GM18517 (cell line): ENCODE results near the gene SLC19A1.

ENCODE experiments used
- ATAC-seq: cut with Tn5 transposase; IDR thresholded peaks from one replicate; pipeline ENCODE4 v1.9.1; 2021; ENCODE audit warnings: mild to moderate bottlenecking, moderate library complexity; ENCODE audit not compliant: unreplicated experiment

Gene SLC19A1

GRCh38 chr21:45522986-45523385 is 19.3 kb downstream of the SLC19A1 start:
- ATAC-seq, result no peak

GRCh38 chr21:45522381-45522780 is 19.9 kb downstream of the SLC19A1 start:
- ATAC-seq, result no peak

- ATAC-seq, result no peak
These were observed 21.0 kb downstream of the SLC19A1 start for GRCh38 chr21:45521241-45521640.

- no peak for ATAC-seq
These were observed 23.1 kb downstream of the SLC19A1 start for GRCh38 chr21:45519182-45519581.

- ATAC-seq, result no peak
These were observed 23.5 kb downstream of the SLC19A1 start for GRCh38 chr21:45518742-45519141.

GRCh38 chr21:45517249-45518065 is 24.8 kb downstream of the SLC19A1 start:
- no peak for ATAC-seq

GRCh38 chr21:45516671-45517151 is 25.5 kb downstream of the SLC19A1 start:
- no peak for ATAC-seq

- no peak for ATAC-seq
These were observed 26.1 kb downstream of the SLC19A1 start for GRCh38 chr21:45516071-45516670.

GRCh38 chr21:45515241-45516061 is 26.8 kb downstream of the SLC19A1 start:
- no peak for ATAC-seq

GRCh38 chr21:45514311-45515021 is 27.8 kb downstream of the SLC19A1 start:
- no peak for ATAC-seq

- ATAC-seq, result no peak
These were observed 28.4 kb downstream of the SLC19A1 start for GRCh38 chr21:45513741-45514310.

- ATAC-seq, result no peak
These were observed 29.1 kb downstream of the SLC19A1 start for GRCh38 chr21:45513003-45513717.

GRCh38 chr21:45512626-45513002 is 29.6 kb downstream of the SLC19A1 start:
- no peak for ATAC-seq

GRCh38 chr21:45511661-45512431 is 30.4 kb downstream of the SLC19A1 start:
- ATAC-seq, result no peak

- no peak for ATAC-seq
These were observed 31.2 kb downstream of the SLC19A1 start for GRCh38 chr21:45511007-45511406.

GRCh38 chr21:45510466-45510955 is 31.7 kb downstream of the SLC19A1 start:
- no peak for ATAC-seq

- no peak for ATAC-seq
These were observed 32.4 kb downstream of the SLC19A1 start for GRCh38 chr21:45509566-45510465.
